Retinal pigment epithelial cell (primary cell): ENCODE results near the gene YAE1.
"Not testable (repeated sequence)": the region's sequence is repeated elsewhere in the genome, so short reads cannot be mapped to it uniquely, and the experiment has no call there.

ENCODE experiments used
- DNase-seq: peaks from one replicate; pipeline ENCODE4 v3.0.0-alpha.2; 2010; ENCODE audit warnings: low read depth
- H3K4me3 ChIP-seq: 2 replicates; pipeline ENCODE4 v1.5.1; 2011; ENCODE audit warnings: mild to moderate bottlenecking, low read length, control low read depth, moderate library complexity
- CTCF ChIP-seq: conservative IDR thresholded peaks from 2 replicates; pipeline ENCODE4 v1.5.1; 2011; ENCODE audit warnings: low read depth, low read length, control low read depth, inconsistent platforms

The YAE1 gene

DNA sequence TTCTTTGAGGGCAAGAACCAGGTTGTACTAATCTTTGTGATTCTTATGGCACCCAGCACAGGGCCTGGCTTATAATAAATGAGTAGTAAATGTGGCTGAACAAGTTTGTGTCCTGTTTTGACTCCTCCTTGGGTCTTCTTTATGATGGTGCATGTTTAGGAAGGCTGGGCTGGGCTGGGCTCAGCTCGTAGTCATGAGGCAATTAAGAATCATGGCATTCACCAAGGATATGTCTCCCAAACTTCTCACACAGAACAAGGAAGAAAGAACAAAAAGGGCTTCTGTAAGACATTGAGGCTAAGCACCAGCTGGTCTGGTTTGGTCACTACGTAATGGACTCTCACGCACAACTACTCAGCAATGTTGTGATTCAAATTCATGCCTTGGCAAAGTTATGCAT lies 30.5 kb upstream of the YAE1 start:
- no peak for DNase-seq
- TF ChIP-seq CTCF, result no peak
- no peak overlapping the region for H3K4me3 ChIP-seq

GRCh38 chr7:39536951-39537350 lies 29.3 kb upstream of the YAE1 start:
- no peak overlapping the region for H3K4me3 ChIP-seq
- DNase-seq, result peak; percentile 5
- no peak for TF ChIP-seq CTCF

DNA sequence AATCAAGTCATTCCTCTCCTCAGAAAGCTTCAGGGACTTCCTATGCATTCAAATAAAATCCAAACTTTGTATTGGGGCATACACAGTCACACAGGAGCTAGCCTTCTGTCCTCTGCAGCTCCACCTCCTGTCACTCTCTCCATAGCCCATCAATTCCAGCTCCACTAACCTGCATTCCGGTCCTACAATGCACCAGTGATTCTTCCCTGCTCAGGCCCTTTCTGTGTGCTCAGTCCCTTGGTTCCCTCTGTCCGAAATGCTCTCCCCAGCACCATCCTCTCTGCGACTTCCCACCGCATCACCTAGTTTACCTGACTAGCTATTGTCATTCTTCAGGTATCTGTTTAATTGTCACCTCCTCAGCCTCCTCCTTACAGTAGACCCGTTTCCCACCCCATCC lies 26.4 kb upstream of the YAE1 start:
- DNase-seq, result no peak
- H3K4me3 ChIP-seq, result no peak overlapping the region
- TF ChIP-seq CTCF, result no peak

DNA sequence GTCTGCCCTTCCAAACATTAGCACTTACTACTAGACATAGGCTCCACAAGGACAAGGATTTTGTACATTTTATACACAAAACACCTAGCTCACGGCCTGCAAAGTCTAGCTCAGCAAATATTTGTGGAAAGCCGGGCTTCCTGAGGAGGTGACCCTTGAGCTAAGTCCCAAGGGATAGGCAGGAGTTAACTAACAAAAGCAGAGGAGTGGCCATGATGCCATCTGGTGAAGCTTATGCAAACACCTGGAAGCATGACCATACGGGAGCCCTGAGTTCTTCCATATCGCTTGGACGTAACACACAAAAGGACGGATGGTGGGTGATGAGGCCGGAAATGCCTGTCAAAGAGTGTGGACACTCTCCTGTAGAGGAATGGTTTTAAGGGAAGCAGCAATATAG lies 25.9 kb upstream of the YAE1 start:
- no peak overlapping the region for H3K4me3 ChIP-seq
- no peak for TF ChIP-seq CTCF
- no peak for DNase-seq

DNA sequence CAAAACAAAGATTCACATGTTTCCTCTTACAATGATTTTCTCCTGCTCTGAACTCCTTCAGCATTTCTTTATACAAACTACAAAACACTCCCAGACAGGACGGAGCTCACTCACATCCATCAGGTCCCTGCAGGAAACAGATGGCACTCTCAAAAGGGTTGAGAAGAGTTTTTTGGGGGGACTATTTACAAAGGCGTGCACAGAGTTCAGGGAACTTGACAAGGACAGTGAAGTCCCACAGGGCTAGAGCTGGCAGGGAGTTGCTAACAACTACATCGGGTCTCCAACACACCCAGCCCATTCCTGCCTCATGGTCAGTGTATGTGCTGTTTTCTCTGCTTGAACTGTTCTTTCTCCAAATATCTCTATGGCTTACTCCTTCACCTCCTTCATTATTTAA lies 24.7 kb upstream of the YAE1 start:
- no peak for TF ChIP-seq CTCF
- H3K4me3 ChIP-seq, result no peak overlapping the region
- DNase-seq, result no peak

DNA sequence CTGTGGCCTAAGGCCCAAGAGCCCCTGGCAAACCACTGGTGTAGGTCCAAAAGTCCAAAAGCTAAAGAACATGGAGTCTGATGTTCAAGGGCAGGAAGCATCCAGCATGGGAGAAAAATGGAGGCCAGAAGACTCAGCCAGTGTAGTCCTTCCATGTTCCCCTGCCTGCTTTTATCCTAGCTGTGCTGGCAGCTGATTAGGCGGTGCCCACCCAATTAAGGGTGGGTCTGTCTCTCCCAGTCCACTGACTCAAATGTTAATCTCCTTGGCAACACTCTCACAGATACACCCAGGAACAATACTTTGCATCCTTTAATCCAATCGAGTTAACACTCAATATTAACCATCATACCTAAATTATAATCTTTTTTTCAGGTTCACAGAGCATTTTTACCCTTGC lies 21.4 kb upstream of the YAE1 start:
- not testable (repeated sequence) for DNase-seq, H3K4me3 ChIP-seq

DNA sequence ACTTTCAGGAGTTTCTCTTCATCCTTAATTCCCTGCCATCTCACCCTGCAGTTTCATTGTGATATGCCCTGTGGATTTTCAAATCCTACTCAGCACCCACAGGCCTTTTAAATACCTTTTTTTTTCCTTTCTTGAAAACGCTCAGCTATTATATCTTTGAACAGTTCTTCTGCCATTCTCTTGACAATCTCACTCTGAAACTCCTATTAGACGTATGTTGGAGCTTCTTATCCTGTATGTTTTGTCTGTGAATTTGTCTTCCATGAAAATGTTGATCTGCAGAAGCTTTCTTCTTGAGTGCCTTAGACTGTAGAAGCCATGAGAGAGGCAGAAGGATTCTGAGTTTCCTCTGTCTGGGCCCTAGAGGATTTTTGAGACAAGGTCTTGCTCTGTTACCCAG lies 18.9 kb upstream of the YAE1 start:
- no peak for DNase-seq
- H3K4me3 ChIP-seq, result no peak overlapping the region
- TF ChIP-seq CTCF, result no peak

GRCh38 chr7:39550411-39550810 lies 15.8 kb upstream of the YAE1 start:
- no peak for TF ChIP-seq CTCF
- no peak overlapping the region for H3K4me3 ChIP-seq
- no peak for DNase-seq
